HepG2 (cell line): ENCODE measurements around the gene NCOA7. TPM values are rescaled to one million over a fixed set of nuclear protein-coding genes. Genes with fewer than 3 reads are reported as not detected.

Experiments
- BRF2 ChIP-seq: sonication (generic); formaldehyde crosslinking; IDR thresholded peaks from 2 replicates; pipeline ENCODE4 v1.8.1; 2022; ENCODE audit warnings: mild to moderate bottlenecking, missing genetic modification reagents
- CHCHD3 ChIP-seq: sonication (generic); formaldehyde crosslinking; IDR thresholded peaks from 2 replicates; pipeline ENCODE4 v1.8.0; 2022; ENCODE audit warnings: mild to moderate bottlenecking, missing genetic modification reagents, moderate library complexity
- FIP1L1 ChIP-seq: fragments of 200-400 bp; formaldehyde crosslinking; IDR thresholded peaks from 2 replicates; pipeline ENCODE4 v1.6.1; 2018; ENCODE audit warnings: low read depth, mild to moderate bottlenecking, low read length, moderate library complexity, borderline replicate concordance; ENCODE audit not compliant: insufficient read depth
- HINFP ChIP-seq: sonication (generic); formaldehyde crosslinking; IDR thresholded peaks from 2 replicates; pipeline ENCODE4 v1.4.0; 2020; ENCODE audit warnings: low read depth, mild to moderate bottlenecking, missing genetic modification reagents
- HNRNPH1 ChIP-seq: fragments of 200-400 bp; formaldehyde crosslinking; optimal IDR thresholded peaks from 2 replicates; pipeline ENCODE3; 2017; ENCODE audit warnings: mild to moderate bottlenecking, low read depth, low read length
- REXO4 ChIP-seq: sonication (generic); formaldehyde crosslinking; IDR thresholded peaks from 2 replicates; pipeline ENCODE4 v1.8.0; 2022; ENCODE audit warnings: missing genetic modification reagents, mild to moderate bottlenecking, borderline replicate concordance
- XBP1 ChIP-seq: sonication (generic); formaldehyde crosslinking; IDR thresholded peaks from 2 replicates; pipeline ENCODE4 v1.5.0; 2020; ENCODE audit warnings: missing genetic modification reagents
- ZBTB1 ChIP-seq: sonication (generic); formaldehyde crosslinking; IDR thresholded peaks from 2 replicates; pipeline ENCODE4 v1.4.0; 2020; ENCODE audit warnings: missing genetic modification reagents, borderline replicate concordance
- ZBTB8A ChIP-seq: sonication (generic); formaldehyde crosslinking; IDR thresholded peaks from 2 replicates; pipeline ENCODE4 v1.4.0; 2020; ENCODE audit warnings: mild to moderate bottlenecking, low read depth, missing genetic modification reagents, borderline replicate concordance
- ZFP36 ChIP-seq: fragments of 150-350 bp; IDR thresholded peaks from 2 replicates; pipeline ENCODE4 v1.6.1; 2018; ENCODE audit warnings: borderline replicate concordance, low read length, low read depth; ENCODE audit not compliant: partially characterized antibody
- ZMYM2 ChIP-seq: sonication (generic); formaldehyde crosslinking; IDR thresholded peaks from 2 replicates; pipeline ENCODE4 v1.8.0; 2022; ENCODE audit warnings: mild to moderate bottlenecking, missing genetic modification reagents
- ZNF282 ChIP-seq: fragments of 450-650 bp; IDR thresholded peaks from 2 replicates; pipeline ENCODE4 v1.6.1; 2018; ENCODE audit not compliant: partially characterized antibody
- ZNF382 ChIP-seq: sonication (generic); formaldehyde crosslinking; IDR thresholded peaks from 2 replicates; pipeline ENCODE4 v1.5.0; 2020; ENCODE audit warnings: missing genetic modification reagents, mild to moderate bottlenecking, borderline replicate concordance
- ZNF660 ChIP-seq: sonication (generic); formaldehyde crosslinking; IDR thresholded peaks from 2 replicates; pipeline ENCODE4 v1.5.1; 2020; ENCODE audit warnings: mild to moderate bottlenecking, low read depth, missing genetic modification reagents, borderline replicate concordance
- polyA plus RNA-seq, 8 experiments: library from polyadenylated mRNA; depleted of rRNA in 3 of 8; stranded (reverse) in 7 of 8; unstranded in 1 of 8; fragments of >200 nt; fragmentation: Illumina TruSeq in 4 of 8; extraction: Trizol in 4 of 8; gene quantifications; 2 replicates each; pipeline versions ENCODE4 v1.2.1 to v1.2.3, GENCODE V29; 2011 to 2016; ENCODE audit warnings: low read depth in 4 of 8, missing spikeins in 1 of 8, mixed read lengths in 1 of 8; ENCODE audit not compliant: insufficient read depth in 1 of 8
- total RNA-seq, 5 experiments: library from RNA; depleted of rRNA; stranded (reverse); fragments of >200 nt; fragmentation: Illumina TruSeq; extraction: Trizol; gene quantifications; 2 replicates each; pipeline ENCODE4 v1.2.3, GENCODE V29; 2016; ENCODE audit warnings: low read depth in 1 of 5
- TF ChIP-seq, protein P1 (sequence below): sonication (generic); formaldehyde crosslinking; conservative IDR thresholded peaks from 2 replicates; pipeline ENCODE4 v1.5.0; 2020; ENCODE audit warnings: missing genetic modification reagents
- TF ChIP-seq, protein P2 (sequence below): sonication (generic); formaldehyde crosslinking; IDR thresholded peaks from 2 replicates; pipeline ENCODE4 v1.5.0; 2020; ENCODE audit warnings: mild to moderate bottlenecking, missing genetic modification reagents, borderline replicate concordance

The NCOA7 gene
- total and polyA plus RNA-seq, 2 of the 13 experiments (the other 11 are each of a cell fraction or from before 2014, with no cell fraction given): 13.6 to 20.8 TPM

- no peak for TF ChIP-seq REXO4 (CRISPR knock-in tag)
- TF ChIP-seq, protein P1, sequence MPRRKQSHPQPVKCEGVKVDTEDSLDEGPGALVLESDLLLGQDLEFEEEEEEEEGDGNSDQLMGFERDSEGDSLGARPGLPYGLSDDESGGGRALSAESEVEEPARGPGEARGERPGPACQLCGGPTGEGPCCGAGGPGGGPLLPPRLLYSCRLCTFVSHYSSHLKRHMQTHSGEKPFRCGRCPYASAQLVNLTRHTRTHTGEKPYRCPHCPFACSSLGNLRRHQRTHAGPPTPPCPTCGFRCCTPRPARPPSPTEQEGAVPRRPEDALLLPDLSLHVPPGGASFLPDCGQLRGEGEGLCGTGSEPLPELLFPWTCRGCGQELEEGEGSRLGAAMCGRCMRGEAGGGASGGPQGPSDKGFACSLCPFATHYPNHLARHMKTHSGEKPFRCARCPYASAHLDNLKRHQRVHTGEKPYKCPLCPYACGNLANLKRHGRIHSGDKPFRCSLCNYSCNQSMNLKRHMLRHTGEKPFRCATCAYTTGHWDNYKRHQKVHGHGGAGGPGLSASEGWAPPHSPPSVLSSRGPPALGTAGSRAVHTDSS: no peak
- no peak for TF ChIP-seq CHCHD3
- no peak for TF ChIP-seq FIP1L1
- no peak for TF ChIP-seq HNRNPH1
- TF ChIP-seq ZBTB1 (CRISPR knock-in tag): no peak
- TF ChIP-seq ZFP36: no peak
- no peak for TF ChIP-seq ZNF660 (CRISPR knock-in tag)
- no peak for TF ChIP-seq ZNF282
- TF ChIP-seq ZMYM2 (CRISPR knock-in tag): no peak
- TF ChIP-seq ZBTB8A (CRISPR knock-in tag): no peak
- TF ChIP-seq ZNF382 (CRISPR knock-in tag): no peak
- TF ChIP-seq XBP1 (CRISPR knock-in tag): no peak
- no peak for TF ChIP-seq BRF2 (CRISPR knock-in tag)
- no peak for TF ChIP-seq HINFP (CRISPR knock-in tag)
- TF ChIP-seq, protein P2, sequence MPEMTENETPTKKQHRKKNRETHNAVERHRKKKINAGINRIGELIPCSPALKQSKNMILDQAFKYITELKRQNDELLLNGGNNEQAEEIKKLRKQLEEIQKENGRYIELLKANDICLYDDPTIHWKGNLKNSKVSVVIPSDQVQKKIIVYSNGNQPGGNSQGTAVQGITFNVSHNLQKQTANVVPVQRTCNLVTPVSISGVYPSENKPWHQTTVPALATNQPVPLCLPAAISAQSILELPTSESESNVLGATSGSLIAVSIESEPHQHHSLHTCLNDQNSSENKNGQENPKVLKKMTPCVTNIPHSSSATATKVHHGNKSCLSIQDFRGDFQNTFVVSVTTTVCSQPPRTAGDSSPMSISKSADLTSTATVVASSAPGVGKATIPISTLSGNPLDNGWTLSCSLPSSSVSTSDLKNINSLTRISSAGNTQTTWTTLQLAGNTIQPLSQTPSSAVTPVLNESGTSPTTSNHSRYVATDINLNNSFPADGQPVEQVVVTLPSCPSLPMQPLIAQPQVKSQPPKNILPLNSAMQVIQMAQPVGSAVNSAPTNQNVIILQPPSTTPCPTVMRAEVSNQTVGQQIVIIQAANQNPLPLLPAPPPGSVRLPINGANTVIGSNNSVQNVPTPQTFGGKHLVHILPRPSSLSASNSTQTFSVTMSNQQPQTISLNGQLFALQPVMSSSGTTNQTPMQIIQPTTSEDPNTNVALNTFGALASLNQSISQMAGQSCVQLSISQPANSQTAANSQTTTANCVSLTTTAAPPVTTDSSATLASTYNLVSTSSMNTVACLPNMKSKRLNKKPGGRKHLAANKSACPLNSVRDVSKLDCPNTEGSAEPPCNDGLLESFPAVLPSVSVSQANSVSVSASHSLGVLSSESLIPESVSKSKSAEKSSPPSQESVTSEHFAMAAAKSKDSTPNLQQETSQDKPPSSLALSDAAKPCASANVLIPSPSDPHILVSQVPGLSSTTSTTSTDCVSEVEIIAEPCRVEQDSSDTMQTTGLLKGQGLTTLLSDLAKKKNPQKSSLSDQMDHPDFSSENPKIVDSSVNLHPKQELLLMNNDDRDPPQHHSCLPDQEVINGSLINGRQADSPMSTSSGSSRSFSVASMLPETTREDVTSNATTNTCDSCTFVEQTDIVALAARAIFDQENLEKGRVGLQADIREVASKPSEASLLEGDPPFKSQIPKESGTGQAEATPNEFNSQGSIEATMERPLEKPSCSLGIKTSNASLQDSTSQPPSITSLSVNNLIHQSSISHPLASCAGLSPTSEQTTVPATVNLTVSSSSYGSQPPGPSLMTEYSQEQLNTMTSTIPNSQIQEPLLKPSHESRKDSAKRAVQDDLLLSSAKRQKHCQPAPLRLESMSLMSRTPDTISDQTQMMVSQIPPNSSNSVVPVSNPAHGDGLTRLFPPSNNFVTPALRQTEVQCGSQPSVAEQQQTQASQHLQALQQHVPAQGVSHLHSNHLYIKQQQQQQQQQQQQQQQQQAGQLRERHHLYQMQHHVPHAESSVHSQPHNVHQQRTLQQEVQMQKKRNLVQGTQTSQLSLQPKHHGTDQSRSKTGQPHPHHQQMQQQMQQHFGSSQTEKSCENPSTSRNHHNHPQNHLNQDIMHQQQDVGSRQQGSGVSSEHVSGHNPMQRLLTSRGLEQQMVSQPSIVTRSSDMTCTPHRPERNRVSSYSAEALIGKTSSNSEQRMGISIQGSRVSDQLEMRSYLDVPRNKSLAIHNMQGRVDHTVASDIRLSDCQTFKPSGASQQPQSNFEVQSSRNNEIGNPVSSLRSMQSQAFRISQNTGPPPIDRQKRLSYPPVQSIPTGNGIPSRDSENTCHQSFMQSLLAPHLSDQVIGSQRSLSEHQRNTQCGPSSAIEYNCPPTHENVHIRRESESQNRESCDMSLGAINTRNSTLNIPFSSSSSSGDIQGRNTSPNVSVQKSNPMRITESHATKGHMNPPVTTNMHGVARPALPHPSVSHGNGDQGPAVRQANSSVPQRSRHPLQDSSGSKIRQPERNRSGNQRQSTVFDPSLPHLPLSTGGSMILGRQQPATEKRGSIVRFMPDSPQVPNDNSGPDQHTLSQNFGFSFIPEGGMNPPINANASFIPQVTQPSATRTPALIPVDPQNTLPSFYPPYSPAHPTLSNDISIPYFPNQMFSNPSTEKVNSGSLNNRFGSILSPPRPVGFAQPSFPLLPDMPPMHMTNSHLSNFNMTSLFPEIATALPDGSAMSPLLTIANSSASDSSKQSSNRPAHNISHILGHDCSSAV: no peak
Measured at GRCh38 chr6:125791151-125791819, 525 bp downstream of the NCOA7 start (continued).
